Limb (tissue), 2 donors: ENCODE measurements around the gene DOCK10.

Experiments
- DNase-seq, 2 donors: peaks; one replicate each; pipeline ENCODE4 v3.0.0-alpha.2; 2016; ENCODE audit errors: extremely low spot score in 2 of 2

DOCK10 gene

DNA sequence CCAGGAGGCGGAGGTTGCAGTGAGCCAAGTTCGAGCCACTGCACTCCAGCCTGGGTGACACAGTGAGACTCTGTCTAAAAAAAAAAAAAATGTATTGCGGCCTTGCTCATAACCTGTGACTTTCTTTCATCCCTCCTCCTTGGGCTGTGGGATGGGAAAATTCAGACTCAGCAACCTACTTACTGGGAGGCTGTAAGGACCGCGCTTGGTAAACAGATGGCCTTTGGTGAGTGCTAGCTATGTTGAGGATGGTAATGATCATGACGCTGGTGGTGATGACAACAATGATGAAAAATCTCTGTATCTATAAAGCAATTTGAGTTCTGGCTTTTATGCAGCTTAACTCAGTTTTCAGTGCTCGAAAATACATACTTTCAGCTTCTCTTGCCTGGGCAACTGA, 261.4 kb downstream of the DOCK10 start:
- no peak for DNase-seq

DNA sequence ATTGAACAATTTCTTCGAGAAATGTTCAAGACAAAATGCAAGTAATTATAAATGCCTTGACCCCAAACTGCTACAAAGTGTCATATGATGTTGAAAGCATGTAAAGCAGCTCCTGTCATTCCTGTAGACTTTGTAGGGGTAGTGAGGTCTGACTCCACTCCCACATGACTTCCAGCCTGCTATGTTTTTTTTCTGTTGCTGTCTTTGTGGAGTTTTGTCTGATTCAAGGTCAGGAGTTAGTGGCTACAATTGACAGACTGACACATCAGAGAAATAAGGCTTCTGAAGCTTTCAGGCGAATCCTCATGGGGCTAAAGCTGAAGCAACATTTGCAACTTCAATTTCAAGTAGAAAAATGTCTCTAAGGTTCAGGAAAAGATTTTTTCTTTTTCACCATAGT, 262.2 kb downstream of the DOCK10 start:
- DNase-seq: no peak

DNA sequence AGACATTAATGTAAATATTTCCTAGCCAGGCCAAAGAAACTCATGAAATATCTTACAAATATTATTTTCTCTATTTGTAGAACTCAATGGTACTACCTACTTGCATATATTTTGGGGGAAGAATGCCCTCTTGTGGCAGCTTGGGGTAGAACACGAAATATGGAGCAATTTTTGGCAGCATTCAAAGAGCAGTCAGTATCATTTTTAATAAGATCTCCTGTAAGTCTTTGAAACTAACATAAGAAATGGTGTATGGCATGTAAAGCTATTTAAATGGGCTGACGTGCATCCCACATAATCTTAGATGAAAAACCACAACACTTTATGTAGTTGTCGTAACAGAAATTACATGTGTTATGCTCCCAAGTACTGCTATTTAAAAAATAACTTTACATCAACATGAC, 263.8 kb downstream of the DOCK10 start:
- DNase-seq: peak; percentile 58 to 74

DNA sequence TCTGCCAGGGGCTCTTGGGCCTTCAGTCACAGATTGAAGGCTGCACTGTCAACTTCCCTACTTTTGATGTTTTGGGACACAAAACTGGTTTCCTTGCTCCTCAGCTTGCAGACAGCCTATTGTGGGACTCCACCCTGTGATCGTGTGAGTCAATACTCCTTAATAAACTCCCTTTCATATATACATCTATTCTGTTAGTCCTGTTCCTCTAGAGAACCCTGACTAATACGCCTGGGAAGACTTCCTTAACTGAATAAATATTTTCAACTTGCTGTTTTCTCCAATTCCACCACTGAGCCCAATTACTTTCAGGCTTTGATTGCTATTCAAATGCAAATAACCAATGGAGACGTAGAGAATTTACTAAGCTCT, 264.7 kb downstream of the DOCK10 start:
- no peak for DNase-seq

DNA sequence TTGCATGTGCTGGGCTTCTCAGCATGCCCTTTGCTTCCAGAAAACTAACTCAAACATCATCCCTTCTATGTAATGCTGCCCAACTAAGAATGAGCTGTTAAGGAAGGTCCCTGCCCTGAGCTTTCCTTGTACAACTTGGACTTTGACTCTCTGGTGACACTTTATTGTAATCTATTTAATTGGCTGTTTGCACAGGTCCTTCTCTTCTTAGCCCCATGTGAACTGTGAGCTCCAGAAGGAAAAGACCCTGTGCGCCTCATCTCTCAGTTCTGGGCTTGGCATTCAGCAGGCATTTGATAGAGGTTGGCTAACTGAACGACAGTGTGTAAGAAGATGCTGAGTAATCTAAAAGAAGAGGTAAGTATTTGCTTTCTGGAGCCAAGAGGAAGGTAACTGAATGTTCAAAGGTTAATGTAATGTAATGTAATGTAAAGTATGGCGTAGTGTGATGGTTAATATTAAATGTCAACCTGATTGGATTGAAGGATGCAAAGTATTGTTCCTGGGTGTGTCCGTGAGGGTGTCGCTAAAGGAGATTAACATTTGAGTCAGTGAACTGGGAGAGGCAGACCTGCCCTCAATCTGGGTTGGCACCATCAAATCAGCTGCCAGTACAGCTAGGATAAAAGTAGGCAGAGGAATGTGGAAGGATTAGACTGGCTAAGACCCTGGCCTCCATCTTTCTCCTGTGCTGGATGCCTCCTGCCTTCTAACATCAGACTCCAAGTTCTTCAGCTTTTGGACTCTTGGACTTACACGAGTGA, 265.3 kb downstream of the DOCK10 start:
- no peak for DNase-seq

DNA sequence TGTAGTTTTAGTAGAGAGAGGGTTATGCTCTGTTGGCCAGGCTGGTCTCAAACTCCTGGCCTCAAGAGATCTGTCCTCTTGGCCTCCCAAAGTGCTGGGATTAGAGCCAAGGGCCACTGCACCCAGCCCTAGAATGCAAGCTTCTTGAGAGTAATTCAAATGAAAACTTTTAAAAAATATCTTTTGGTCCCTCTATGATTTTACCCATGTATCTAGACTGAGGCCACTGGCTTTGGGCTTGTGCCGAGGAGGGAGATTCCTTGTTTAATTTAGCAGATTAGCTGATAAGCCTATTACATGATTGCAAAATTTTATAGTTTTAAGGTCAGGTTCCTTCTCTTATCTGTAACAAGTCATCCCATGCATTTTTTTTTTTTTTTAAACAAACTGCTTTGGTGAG, 266.6 kb downstream of the DOCK10 start:
- DNase-seq: no peak

DNA sequence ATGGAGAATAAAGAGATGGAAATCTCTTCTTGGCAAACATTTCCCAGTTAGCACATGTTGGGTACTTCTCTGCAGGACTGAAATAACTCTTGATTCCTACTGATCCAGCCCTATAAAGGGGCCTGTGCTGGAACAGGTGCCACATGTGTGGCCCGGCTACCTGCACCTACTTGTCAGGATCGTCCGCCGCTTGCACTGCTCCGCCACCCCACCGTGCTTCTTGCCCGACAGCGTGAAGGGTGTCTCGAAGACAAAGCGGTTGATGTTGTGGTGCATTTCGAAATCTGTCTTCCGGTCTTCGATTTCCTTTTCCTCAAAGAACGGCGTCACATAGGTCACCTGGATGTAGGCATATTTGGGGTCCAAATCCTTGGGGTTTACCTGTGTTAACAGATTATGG, 267.5 kb downstream of the DOCK10 start:
- no peak for DNase-seq

DNA sequence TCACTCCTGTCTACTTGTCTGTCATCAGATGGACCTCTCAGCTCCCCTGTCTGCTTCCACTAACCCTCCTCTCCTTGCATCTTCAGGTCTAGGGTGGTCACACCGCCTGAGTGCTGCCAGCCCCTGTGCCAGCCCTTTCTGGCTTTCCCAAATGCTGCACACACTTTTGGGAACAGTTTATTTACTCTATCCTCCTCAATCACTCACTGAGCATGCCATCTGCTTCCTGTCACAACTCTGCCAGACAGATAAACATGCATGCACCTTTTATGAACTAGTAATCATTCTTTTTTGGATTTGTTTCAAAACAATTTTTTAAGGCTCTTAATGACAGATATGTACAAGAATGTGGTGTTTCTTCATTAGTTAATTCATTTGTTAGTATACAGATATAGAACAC, 269.8 kb downstream of the DOCK10 start:
- DNase-seq: no peak

DNA sequence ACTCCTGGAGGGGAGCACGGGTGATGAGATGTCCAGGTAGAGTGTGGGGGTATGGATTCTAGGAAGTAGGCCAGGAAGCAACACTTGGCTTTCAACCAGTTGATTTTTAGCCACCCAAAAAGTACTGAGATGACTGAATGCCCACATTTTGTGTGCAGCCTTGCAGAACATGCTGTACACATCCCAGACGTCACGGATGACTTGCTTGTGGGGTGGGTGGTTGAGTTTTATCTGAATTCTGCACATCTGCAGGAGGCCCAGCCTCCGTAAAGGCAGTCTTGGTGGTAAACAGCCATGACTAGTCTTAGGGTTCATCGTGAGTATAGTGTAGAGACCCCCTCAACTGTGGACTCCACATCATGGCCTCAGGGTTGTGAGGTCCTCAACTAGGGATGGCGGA, 272.8 kb downstream of the DOCK10 start:
- no peak for DNase-seq

DNA sequence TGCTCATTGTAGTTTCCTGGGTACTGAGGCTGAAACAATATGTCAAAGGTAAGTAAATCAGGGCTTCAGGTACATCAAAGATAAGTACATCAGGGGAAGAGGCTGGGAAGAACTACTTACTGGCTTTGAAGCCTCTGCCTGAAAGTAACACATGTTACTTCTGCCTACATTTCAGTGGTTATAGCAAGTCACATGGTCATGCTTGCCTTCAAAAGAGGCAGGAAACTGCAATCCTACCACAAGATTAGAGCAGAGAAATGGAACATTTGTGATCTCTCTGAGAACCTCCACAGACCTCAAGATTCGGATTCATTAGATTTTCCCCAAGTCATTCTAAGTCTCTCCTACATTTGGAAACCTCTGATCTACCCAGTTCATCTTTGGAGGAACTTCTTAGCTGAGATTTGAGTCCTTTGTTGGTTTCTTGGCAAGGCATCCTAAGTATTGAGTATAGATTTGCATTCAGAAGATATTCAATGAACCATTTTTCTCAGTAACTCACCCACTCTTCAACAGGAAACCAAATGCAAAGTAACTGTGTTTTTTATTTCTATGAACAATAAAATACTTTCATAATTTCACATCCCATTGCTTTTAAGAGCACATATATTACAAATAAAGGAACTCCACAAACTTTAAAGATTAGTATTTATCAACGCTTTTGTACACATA, 277.6 kb downstream of the DOCK10 start:
- DNase-seq: no peak

DNA sequence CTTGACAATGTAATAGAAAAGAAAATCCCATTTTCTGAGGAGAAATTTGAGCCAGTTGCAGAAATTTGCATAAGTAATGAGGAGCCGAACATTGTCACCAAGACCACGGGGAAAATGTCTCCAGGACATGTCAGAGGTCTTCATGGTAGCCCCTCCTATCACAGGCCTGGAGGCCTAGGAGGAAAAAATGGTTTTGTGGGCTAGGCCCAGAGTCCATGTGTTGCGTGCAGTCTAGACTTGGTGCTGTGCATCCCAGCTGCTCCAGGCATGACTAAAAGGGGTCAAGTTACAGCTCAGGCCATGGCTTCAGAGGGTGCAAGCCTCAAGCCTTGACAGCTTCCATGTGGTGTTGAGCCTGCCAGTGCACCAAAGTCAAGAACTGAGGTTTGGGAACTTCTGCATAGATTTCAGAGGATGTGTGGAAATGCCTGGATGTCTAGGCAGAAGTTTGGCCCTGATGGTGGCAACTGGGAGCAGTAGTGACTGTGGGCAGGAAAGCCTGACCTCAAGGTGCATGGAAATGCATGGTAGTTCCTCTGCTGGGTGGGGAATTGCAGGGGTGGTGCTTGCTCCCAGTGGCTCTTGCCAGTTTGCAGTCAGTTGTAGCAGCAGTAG, 284.2 kb downstream of the DOCK10 start:
- DNase-seq: no peak

DNA sequence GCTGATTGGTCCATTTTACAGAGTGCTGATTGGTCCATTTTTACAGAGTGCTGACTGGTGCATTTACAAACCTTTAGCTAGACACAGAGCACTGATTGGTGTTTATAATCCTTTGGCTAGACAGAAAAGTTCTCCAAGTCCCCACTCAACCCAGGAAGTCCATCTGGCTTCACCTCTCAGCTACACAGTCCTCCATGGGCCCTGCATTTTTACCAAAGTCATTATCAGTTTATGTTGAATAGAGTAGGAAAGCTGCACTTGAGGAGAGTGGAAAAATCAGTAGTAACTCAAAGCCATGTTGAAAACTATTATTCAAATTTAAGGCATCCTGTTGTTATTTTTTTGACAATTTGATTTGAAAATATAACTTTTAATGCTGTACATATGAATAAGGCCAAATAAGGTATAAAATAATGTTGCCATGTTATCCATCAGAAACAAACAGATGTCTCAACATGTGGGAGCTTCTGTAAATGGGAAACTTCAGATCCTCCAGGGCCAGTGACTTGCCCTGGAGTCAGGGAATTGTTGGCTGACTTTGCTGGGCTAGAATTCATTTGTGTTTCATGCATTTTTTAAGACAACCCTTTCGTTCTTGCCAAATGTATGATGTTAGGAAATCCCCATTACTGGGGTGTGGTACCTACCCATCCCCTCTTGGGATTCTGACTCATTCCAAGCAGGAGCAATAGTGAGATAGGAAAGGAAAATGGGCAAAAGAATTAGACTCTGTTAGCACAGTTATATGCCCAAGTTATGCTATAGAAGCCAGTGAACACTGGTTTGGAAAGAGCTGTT, 288.3 kb downstream of the DOCK10 start:
- DNase-seq: no peak

DNA sequence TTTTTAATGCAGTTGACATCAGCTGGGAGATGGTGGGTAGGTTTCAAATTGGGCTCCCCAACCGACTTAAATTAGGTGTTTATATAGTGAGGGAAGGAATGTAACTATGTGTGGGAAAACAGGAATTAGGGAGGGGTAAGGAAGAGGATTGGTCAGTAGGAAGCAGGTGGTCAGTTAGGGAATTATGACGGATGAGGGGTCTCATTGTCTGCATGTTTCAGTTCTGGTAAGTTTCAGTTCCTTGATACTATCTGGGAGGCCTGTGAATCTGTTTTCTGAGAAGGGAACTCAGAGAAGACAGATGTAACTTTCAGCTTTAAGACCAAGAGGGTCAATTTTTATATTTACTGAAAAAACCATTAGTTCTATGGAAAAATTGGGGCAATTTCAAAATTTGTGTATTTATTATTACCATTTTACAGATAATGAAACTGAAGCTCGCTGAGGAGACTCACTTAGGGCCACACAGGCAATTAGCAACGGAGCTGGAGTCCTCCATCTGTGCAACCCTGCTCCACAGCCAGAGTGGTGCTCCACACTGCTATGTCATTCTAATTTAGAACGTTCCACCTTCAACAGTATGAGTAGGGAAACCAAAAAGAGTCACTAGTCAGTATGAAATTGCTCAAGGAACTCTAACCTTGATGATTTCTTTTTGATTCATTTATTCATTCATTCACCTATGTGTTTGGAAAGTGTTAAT, 290.1 kb downstream of the DOCK10 start:
- DNase-seq: no peak

DNA sequence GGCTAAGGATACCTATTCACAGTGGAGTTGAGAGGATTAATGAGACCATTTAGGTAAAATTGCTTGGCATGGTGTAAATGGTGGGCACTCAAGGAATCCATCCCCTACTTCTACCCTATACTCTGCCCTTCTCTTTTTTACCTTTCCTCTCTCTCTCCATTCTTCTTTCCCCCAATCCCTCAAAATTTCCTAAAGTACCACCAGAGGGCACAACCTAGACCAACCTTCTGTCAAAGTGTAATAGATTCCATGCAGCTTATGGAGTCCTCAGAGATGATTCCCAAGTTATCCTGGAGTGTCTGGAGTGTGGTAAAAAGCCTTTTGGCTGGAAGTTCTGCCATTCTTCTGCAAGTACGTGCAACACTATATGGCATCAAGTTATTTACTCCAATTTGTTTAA, 293.1 kb downstream of the DOCK10 start:
- DNase-seq: no peak

DNA sequence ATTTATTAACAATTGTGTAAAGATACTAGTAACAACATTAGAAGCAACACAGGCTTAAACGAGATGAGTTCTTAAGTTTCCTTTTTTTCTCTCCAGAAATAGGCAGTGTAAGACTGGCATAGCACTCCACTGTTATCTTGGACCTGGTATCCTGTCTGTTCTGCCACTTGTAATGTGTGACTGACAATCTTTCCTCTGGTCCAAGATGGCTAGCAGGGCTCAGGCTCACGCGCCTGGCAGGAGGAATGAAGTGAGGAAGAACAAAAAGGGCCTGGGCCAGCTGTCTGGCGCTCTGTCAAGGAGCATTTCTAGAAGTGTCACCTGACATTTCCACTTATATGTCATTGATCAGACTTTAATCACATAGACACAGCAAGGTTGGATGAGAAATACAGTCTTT, 294.5 kb downstream of the DOCK10 start:
- no peak for DNase-seq

DNA sequence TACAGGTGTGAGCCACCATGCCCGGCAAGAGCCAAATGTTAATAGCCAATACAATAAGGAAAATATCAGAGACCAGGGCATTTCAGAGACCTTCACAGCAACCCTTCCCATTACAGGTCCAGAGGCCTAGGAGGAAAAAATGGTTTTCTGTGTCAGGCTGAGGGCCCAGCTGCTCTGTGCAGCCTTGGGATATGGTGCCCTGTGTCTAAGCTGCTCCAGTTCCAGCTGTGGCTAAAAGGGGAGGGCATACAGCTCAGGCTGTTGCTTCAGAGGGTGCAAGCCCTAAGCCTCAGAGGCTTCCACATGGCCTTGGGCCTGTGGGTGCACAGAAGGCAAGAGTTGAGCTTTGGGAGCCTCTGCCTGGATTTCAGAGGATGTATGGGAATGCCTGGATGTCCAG, 306.0 kb downstream of the DOCK10 start:
- DNase-seq: no peak

DNA sequence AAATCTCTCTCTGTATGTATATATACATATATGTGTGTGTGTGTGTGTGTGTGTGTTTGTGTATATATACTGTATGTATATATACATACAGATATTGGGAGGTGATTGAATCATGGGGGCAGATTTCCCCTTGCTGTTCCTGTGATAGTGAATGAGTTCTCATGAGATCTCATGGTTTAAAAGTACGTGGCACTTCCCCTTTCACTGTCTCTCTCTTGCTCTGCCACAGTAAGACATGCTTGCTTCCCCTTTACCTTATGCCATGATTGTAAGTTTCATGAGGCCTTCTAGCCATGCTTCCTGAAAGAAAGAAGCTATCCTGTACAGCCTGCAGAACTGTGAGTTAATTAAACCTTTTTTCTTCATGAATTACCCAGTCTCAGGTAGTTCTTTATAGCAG, 307.3 kb downstream of the DOCK10 start:
- DNase-seq: no peak

DNA sequence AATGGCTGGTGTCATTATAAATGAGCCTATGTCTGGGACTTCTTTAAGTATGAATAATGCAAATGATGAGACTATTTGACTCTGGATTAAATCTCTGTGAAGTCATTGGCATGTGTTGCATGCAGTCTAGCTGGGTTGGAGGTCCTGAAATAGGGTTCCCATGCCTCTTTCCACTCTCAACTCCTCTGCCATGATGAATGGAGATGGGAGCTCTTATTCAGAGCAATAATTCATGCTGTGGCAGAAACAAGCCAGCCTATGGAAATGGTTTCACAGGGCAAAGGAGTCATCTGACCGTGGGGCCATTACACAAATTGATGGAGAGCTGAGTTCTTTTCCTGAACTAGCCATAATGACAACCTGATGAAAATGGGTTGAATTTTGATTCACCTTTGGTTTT, 310.6 kb downstream of the DOCK10 start:
- DNase-seq: no peak

DNA sequence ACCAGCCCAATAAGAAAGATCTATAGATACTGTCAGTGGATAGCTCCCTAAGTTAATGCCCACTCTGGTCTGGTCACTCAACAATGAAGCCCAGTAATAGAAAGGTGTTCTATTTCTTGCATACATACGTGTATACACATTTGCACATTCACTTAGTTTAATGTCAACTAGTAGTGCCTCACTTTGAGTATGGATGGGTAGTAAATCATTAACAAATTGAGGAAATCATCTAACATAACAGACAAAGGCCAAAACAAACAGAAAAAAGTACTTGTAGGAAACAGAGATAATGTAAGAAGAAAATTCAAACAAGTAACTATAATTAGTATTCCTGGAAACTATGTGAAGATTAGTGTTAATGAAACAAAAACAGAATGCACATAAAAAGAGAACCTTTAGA, 312.8 kb downstream of the DOCK10 start:
- no peak for DNase-seq

DNA sequence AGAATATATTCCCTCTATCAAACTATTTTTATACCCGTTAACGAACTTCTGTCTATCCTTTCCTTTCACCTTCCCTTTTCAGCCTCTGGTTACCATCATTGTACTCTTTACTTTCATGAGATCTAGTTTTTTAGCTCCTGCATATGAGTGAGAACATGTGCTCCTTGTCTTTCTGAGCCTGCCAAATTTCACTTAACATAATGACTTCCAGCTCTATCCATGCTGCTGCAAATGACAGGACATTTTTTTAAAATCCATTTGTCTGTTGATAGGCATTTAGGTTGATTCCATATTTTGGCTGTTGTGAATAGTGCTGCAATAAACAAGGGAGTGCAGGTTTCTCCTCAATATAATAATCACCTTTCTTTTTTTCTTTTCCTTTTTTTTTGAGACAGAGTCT, 317.9 kb downstream of the DOCK10 start:
- no peak for DNase-seq

DNA sequence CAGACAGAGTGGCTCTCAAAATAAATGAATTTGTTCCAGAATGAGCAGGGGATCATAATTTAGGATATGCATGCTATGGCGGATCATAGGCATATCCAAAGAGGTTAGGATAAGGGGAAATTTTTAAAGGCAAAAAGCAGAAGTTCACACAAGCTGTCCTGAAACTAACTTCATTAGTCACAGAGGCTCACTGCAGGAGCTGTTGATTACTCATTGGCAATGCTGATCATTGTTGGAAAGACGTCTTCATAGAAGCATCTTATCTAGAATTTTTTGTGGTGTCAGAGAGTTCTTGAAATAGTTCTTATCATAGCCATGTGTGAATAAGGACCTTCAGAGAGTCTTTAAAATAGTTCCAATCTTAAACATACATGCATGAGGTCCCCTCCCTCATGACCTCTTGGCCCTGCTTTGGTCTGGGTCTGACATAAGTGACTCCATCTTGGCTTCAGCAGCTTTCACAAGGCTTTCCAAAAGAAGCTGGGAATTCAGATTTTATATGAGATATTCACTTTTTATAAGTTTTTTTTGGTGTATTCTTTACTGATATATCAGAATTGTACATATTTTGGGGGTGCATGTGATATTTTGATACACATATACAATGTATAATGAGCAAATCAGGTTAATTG, 318.6 kb downstream of the DOCK10 start:
- peak in 1 of 2 donors; percentile 42 for DNase-seq
